ENCODE measurements around the gene PDSS2. TPM values are rescaled to one million over a fixed set of nuclear protein-coding genes. Genes with fewer than 3 reads are reported as not detected.

The PDSS2 gene
- polyA plus RNA-seq, 1 donor (not counting 4 experiments of a cell fraction or from before 2014, with no cell fraction given), result 12.5 TPM

GRCh38 chr6:107187630-107188029 is 271.7 kb downstream of the PDSS2 start:
- FAIRE-seq, result no peak
- no peaks in the 10 kb centered on the region for H3K9me1 ChIP-seq (ENCODE audit: control insufficient read depth, extremely low read depth, insufficient read depth, low read length)
- H3K4me2 ChIP-seq (ENCODE audit: control insufficient read depth, extremely low read depth, insufficient read depth, low read depth, low read length), result no peak overlapping the region
- H3K79me2 ChIP-seq (ENCODE audit: control insufficient read depth, insufficient read depth, low read length), result no peaks in the 10 kb centered on the region
- H3K36me3 ChIP-seq (ENCODE audit: control insufficient read depth in 2 of 2, extremely low read depth in 1 of 2, insufficient read depth in 2 of 2, low read length in 2 of 2), result no peaks in the 10 kb centered on the region
- no peak for TF ChIP-seq EZH2 (IDR thresholded peaks at IDR 0.05; ENCODE audit: low read length)
- TF ChIP-seq, protein P1, sequence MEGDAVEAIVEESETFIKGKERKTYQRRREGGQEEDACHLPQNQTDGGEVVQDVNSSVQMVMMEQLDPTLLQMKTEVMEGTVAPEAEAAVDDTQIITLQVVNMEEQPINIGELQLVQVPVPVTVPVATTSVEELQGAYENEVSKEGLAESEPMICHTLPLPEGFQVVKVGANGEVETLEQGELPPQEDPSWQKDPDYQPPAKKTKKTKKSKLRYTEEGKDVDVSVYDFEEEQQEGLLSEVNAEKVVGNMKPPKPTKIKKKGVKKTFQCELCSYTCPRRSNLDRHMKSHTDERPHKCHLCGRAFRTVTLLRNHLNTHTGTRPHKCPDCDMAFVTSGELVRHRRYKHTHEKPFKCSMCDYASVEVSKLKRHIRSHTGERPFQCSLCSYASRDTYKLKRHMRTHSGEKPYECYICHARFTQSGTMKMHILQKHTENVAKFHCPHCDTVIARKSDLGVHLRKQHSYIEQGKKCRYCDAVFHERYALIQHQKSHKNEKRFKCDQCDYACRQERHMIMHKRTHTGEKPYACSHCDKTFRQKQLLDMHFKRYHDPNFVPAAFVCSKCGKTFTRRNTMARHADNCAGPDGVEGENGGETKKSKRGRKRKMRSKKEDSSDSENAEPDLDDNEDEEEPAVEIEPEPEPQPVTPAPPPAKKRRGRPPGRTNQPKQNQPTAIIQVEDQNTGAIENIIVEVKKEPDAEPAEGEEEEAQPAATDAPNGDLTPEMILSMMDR (optimal IDR thresholded peaks at IDR 0.05 in 1 of 3, IDR thresholded peaks at IDR 0.05 in 1 of 3, conservative IDR thresholded peaks at IDR 0.05 in 1 of 3; ENCODE audit: extremely low read depth in 1 of 3, insufficient read depth in 2 of 3, low read length in 3 of 3), result no peak
- no peak overlapping the region for H3K27ac ChIP-seq (ENCODE audit: control insufficient read depth, insufficient read depth, low read length)
- H2AFZ ChIP-seq (ENCODE audit: control insufficient read depth, low read length), result no peak overlapping the region
- no peak overlapping the region for H3K9ac ChIP-seq (ENCODE audit: control insufficient read depth, extremely low read depth, insufficient read depth, low read length)
- no peaks in the 10 kb centered on the region for H4K20me1 ChIP-seq (ENCODE audit: control insufficient read depth, extremely low read depth, insufficient read depth, low read length)
- no peaks in the 10 kb centered on the region for H3K4me1 ChIP-seq (ENCODE audit: control insufficient read depth, extremely low read depth, insufficient read depth, low read length)
- H3K27me3 ChIP-seq (ENCODE audit: control insufficient read depth, extremely low read depth, insufficient read depth, low read length), result no peaks in the 10 kb centered on the region
- H3K9me3 ChIP-seq (ENCODE audit: control insufficient read depth, low read depth, low read length), result no peaks in the 10 kb centered on the region
- no peak for DNase-seq (ENCODE audit: low read depth, low spot score)
- H3K4me3 ChIP-seq (ENCODE audit: control insufficient read depth in 2 of 3, extremely low read depth in 1 of 3, insufficient read depth in 2 of 3, low read depth in 1 of 3, low read length in 3 of 3), result no peak overlapping the region
- dilution Hi-C loops (cut with MboI; ENCODE audit: extremely low pct_ligation_motif_present, low sequenced_read_pairs), result no loop called here

DNA sequence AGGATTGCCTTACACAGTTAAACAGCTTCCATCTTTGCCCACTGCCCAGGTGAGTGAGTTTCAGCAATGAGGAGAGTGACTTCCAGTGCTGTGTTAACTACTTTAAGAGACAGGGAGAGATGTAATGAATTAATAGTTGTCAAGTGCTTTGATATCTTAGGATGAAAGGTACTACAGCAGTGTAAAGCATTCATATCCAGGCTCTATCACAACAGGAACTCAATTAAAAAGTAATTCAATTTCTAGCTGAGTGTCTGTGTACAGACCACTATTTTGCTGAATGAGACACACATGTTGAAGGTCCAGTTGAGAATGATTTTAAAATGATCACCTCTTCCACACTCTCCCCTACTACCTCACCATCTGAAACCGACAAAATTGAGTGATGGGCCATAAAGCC is 273.3 kb downstream of the PDSS2 start:
- H4K20me1 ChIP-seq (ENCODE audit: control insufficient read depth, extremely low read depth, insufficient read depth, low read length), result no peaks in the 10 kb centered on the region
- no peak overlapping the region for H3K4me3 ChIP-seq (ENCODE audit: control insufficient read depth in 2 of 3, extremely low read depth in 1 of 3, insufficient read depth in 2 of 3, low read depth in 1 of 3, low read length in 3 of 3)
- no peaks in the 10 kb centered on the region for H3K4me1 ChIP-seq (ENCODE audit: control insufficient read depth, extremely low read depth, insufficient read depth, low read length)
- H3K9ac ChIP-seq (ENCODE audit: control insufficient read depth, extremely low read depth, insufficient read depth, low read length), result no peak overlapping the region
- no peak for FAIRE-seq
- DNase-seq (ENCODE audit: low read depth, low spot score), result no peak
- no peaks in the 10 kb centered on the region for H3K27me3 ChIP-seq (ENCODE audit: control insufficient read depth, extremely low read depth, insufficient read depth, low read length)
- H2AFZ ChIP-seq (ENCODE audit: control insufficient read depth, low read length), result no peak overlapping the region
- no peaks in the 10 kb centered on the region for H3K9me3 ChIP-seq (ENCODE audit: control insufficient read depth, low read depth, low read length)
- dilution Hi-C loops (cut with MboI; ENCODE audit: extremely low pct_ligation_motif_present, low sequenced_read_pairs), result no loop called here
- no peaks in the 10 kb centered on the region for H3K9me1 ChIP-seq (ENCODE audit: control insufficient read depth, extremely low read depth, insufficient read depth, low read length)
- no peak for TF ChIP-seq EZH2 (IDR thresholded peaks at IDR 0.05; ENCODE audit: low read length)
- TF ChIP-seq, protein P1 (optimal IDR thresholded peaks at IDR 0.05 in 1 of 3, IDR thresholded peaks at IDR 0.05 in 1 of 3, conservative IDR thresholded peaks at IDR 0.05 in 1 of 3; ENCODE audit: extremely low read depth in 1 of 3, insufficient read depth in 2 of 3, low read length in 3 of 3), result no peak
- H3K36me3 ChIP-seq (ENCODE audit: control insufficient read depth in 2 of 2, extremely low read depth in 1 of 2, insufficient read depth in 2 of 2, low read length in 2 of 2), result no peaks in the 10 kb centered on the region
- H3K4me2 ChIP-seq (ENCODE audit: control insufficient read depth, extremely low read depth, insufficient read depth, low read depth, low read length), result no peak overlapping the region
- H3K27ac ChIP-seq (ENCODE audit: control insufficient read depth, insufficient read depth, low read length), result no peak overlapping the region
- no peaks in the 10 kb centered on the region for H3K79me2 ChIP-seq (ENCODE audit: control insufficient read depth, insufficient read depth, low read length)

All from keratinocyte (primary cell).